Transverse colon (tissue), 3 donors: ENCODE results near the gene WDR31.

ENCODE experiments used
- CTCF ChIP-seq, 5 experiments: fragments of 200-600 bp in 3 of 5; fragments of 450-650 bp in 2 of 5; sonication (generic) in 3 of 5; IDR thresholded peaks; 1 replicate in 2 of 5; 2 replicates in 3 of 5; pipeline ENCODE4 v1.5.1; 2016 to 2017; ENCODE audit warnings: antibody characterized with exemption in 5 of 5, inconsistent platforms in 3 of 5, mild to moderate bottlenecking in 2 of 5, moderate library complexity in 1 of 5
- POLR2A ChIP-seq: fragments of 450-650 bp; IDR thresholded peaks from one replicate; pipeline ENCODE4 v1.6.1; 2016; ENCODE audit warnings: antibody characterized with exemption, mild to moderate bottlenecking, moderate library complexity

DNA sequence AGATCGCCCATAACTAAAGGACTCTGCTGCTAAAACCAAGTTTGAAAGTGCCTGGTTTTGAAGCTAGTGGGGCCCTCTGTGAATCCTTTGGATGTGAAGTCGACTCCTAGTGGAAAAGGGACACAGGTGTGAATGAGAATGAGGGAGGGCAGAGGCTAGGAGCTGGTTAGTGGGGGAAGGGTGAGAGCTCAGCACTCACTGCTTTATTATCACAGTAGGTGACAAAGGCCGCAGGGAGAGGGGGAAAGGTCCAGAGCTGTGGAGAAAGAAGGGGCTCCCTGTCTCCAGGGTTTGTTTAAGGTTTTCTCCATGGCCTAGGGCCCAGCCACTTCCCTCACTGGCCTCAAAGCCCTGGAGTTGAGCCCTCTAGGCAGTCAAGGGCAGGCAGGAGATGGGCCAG lies 33.2 kb upstream of the WDR31 start:
- TF ChIP-seq POLR2A (no peak), CTCF (IDR thresholded peaks at IDR 0.05) (no peak)
